Limb (tissue), 2 donors: ENCODE data around the gene PYGL.
"Not testable (repeated sequence)": the region's sequence is repeated elsewhere in the genome, so short reads cannot be mapped to it uniquely, and the experiment has no call there.

Experiments used
- DNase-seq, 2 donors: peaks; one replicate each; pipeline ENCODE4 v3.0.0-alpha.2; 2016; ENCODE audit errors: extremely low spot score in 2 of 2

The PYGL gene

DNA sequence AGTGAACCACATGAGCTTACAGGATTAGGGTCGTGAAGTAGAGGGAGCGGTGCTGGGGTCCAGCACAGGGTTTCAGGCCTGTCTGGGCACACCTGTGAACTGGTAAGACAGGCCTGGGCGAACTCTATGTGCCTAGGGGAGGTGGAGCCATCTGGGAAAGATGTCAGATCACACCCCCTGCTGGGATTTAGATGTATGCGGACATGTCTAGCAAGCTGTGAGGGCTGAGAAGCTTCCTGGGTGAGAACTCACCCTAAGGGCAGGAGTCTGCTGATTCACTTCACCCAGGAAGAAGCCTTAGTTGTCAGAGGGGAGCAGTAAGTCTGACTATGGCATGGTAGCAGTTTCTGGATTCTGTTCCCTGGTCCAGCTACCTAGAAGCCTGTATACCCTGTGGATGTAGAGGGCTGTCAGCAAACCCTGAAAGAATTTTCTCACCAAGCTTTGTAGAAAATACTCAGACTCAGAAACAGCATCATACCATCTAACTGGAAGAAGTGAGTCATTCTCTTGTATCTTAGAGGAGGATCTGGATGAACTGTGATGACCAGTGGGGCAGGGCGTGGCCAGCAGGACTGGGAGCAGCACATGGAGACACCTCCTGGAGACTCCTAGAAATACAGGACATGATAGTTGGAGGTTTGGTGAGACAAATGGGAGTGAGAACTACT is 11.2 kb upstream of the PYGL start:
- no peak for DNase-seq

DNA sequence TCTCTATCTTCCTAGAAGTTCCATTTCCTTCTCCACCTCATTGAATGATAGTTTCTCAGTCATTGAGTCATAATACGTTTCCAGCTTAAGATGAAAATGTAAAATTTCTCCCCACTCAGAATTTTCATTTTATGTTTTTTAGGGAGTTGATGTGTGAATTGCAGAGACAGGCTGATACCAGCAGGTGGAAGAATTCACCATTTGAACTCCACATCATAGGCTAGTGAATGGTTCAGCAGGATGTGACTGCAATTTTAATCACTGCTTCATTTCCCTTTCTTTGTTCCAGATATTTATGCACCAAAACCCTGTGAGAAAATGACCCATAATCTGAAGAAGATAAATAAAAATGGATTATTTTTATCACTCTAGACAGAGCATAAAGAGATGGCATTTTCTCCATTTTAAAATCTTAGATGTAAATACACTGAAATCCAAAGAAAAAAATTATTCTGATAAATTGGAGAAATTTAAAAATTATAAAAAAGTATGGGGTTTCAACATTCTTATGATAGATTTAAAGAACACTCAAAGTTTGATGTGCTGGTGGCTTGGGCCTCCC is 10.6 kb upstream of the PYGL start:
- DNase-seq: peak in 1 of 2 donors; percentile 44

GRCh38 chr14:50953502-50953901 is 9.2 kb upstream of the PYGL start:
- no peak for DNase-seq

GRCh38 chr14:50951032-50951431 is 6.7 kb upstream of the PYGL start:
- no peak for DNase-seq

GRCh38 chr14:50948205-50948604 is 3.9 kb upstream of the PYGL start:
- no peak for DNase-seq

DNA sequence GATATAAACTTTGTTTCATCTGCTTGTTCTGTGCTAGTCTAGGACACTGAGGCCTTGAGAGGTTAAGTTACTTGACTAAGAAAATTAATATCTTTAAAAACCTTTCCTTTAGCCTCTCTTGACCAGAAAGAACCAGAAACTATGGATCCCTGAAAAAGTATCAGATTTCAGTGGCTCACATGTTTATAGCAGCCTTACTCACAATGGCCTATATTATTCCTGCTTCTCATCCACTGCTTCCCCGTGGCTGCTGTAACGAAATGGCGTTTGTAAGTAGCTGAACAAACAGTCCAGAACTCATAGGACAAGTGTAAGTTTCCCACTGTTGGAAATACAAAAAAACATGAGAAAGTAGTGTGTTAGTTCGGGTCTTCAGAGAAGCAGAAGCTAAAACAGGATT is 3.2 kb upstream of the PYGL start:
- DNase-seq: no peak

DNA sequence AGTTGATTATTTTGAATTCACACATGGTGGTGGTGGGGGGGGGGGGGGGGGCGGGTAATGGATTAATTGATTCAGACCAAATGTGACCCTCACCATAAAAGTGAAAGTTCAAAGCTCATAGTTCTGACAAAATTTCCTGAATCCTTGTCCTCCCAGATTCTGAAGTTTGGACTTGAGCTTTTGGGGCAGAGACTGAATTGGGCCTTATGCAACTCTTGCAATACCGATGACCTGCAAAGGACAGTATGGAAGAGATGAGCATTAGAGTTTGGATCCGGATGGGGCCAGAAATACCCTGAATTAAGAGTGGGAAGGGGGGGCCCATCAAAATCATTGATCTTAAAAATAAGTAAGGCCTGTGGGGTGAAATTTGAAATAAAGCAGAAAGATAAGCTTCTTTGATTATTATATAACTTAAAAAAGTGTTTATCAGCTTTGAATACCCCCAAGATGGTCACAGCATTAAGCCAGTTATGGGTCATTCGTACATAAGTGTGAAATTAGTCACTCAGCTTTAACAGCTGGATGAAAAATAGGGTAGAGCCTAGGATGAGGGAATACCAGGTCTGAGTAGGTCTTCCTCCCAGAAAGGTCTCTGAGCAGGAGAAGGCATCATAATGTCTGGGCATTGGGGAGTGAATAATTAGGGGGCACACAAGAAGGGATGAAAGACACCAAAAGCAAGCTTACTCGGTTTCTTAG is 2.1 kb upstream of the PYGL start:
- no peak for DNase-seq

- peak in 1 of 2 donors; percentile 20 for DNase-seq
Observed at GRCh38 chr14:50944647-50945413, 547 bp upstream of the PYGL start.

- peak in 1 of 2 donors; percentile 53 for DNase-seq
Observed at GRCh38 chr14:50943261-50943942, 881 bp downstream of the PYGL start.

DNA sequence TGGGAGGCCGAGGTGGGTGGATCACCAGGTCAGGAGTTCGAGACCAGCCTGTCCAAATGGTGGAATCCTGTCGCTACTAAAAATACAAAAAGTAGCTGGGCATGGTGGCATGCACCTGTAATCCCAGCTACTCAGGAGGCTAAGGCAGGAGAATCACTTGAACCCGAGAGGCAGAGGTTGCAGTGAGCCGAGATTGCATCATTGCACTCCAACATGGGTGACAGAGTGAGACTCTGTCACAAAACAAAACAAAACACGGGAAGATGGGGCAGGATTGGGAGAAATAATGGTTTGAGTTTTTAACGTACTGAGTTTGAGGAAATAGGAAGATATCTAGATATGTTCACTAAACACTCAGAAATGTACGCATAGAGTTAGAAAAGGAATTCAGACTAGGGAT is 2.6 kb downstream of the PYGL start:
- DNase-seq: not testable (repeated sequence)

- DNase-seq: no peak
Observed at GRCh38 chr14:50941151-50941550, 3.1 kb downstream of the PYGL start.

GRCh38 chr14:50937800-50938199 is 6.5 kb downstream of the PYGL start:
- DNase-seq: no peak

DNA sequence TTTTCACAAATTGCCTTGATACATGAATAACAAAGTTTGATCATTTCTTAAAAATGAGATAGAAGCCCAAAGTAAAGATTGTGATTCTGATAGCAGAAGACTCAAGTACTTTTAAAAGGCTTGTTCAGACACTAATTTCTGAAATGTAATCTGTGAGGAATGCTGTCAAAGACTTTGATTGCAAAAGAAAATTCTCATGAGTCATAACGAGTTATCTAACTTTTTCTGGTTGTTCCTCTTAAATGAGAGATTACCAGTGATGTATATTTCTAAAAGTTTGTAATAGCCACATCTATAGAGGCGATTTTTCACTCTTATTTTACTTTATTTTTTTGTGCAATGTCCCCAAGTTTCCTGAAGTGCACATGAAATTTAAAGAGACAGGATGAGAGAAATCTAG is 7.0 kb downstream of the PYGL start:
- no peak for DNase-seq

GRCh38 chr14:50936882-50937281 is 7.4 kb downstream of the PYGL start:
- no peak for DNase-seq

GRCh38 chr14:50936016-50936340 is 8.3 kb downstream of the PYGL start:
- no peak for DNase-seq

DNA sequence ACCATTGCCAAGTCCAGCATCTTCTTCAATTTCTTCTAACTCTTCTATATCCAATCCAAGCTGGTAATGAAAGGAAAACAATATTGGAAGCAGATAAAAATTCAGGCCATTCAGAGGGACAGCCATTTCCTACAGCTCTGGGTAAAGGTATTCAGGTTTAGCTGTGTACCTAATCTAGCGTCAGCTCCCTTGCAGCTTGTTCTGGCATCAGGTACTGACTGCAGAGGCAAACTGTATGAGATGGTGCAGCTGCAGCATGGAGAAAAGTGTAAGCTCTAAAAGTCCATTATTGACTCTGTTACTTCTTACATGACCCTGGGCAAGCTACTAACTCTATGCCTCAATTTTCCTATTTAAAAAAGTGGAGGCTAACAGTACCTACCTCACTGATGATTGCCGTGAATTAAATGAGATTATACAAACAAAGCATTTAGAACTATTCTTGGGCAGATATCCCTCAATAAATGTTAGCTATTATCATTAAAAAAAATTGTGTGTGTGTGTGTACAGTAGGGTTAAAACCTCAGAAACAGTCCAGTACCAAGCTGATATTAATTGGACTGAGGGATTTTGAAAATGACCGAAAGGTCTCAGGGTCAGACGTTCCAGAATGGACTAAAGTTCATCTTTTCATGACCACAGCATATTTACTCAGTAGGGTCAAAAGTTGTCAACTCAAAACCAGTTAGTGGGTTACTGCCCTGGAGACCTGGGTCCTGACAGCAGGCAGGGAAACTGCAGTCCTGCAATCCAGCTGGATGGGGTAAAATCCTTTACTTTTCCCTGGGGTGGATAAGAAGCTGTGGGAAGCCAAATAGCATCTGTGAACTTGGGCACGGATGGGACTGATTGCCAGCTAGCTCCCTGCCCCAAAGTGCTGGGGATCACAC is 8.9 kb downstream of the PYGL start:
- DNase-seq: no peak

GRCh38 chr14:50932592-50933495 is 11.4 kb downstream of the PYGL start:
- DNase-seq: no peak

DNA sequence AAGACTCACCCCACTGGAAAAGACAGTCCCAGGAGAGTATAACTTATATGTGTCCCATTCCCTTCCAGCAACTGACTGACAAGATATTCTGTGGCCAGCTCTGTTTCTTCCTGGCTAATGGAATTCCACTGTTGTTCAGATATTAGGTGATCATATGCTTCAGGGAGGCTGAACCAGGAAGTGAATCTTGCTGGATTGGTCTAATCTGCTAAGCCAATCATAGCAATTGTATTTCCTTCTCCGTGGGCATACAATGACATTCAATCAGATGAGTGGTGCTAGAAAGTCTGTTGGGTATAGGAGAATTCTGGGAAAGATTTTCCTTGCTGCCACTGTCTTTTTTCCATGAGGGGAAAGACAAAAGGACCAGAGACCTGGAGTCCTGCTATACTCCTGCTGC is 12.1 kb downstream of the PYGL start:
- DNase-seq: no peak

GRCh38 chr14:50931559-50931958 is 12.7 kb downstream of the PYGL start:
- no peak for DNase-seq

- no peak for DNase-seq
Observed at GRCh38 chr14:50929506-50929905, 14.8 kb downstream of the PYGL start.
